OCI-LY7 (cell line): ENCODE data around the gene KLF2. TPM values are rescaled to one million over a fixed set of nuclear protein-coding genes. Genes with fewer than 3 reads are reported as not detected.
A peak's percentile ranks its signal among the peaks of the same experiment; 100 is the strongest.

Source experiments
- BruUV-seq: library from RNA; stranded (reverse); fragments of 400-500 nt; replicated peaks from 2 replicates; lab custom pipeline; 2021; lab: Mats Ljungman, UMichigan
- CTCF ChIA-PET: fragments of 300-600 bp; sonication (Branson Sonifier 250); formaldehyde crosslinking; loops from one replicate; lab custom pipeline; 2022; ENCODE audit warnings: antibody characterized with exemption; ENCODE audit not compliant: unreplicated experiment; lab: Charles Lee
- POLR2A ChIA-PET: fragments of 300-600 bp; sonication (Branson Sonifier 250); formaldehyde crosslinking; loops from one replicate; lab custom pipeline; 2022; ENCODE audit warnings: antibody characterized with exemption; lab: Charles Lee
- DNase-seq: peaks from one replicate; pipeline ENCODE4 v3.0.0-alpha.2; 2015; ENCODE audit warnings: low spot score
- H2AFZ ChIP-seq: fragments of 200-600 bp; sonication (generic), shearing (Covaris generic); 2 replicates; pipeline ENCODE4 v1.6.1; 2014; ENCODE audit warnings: mild to moderate bottlenecking, antibody characterized with exemption, low read length, moderate library complexity
- H3K27ac ChIP-seq: fragments of 200-600 bp; sonication (generic); 2 replicates; pipeline ENCODE4 v1.5.1; 2014; ENCODE audit warnings: mixed run types, low read depth, mild to moderate bottlenecking, moderate library complexity, low read length, inconsistent platforms; ENCODE audit not compliant: poor library complexity, severe bottlenecking
- H3K36me3 ChIP-seq: fragments of 200-600 bp; sonication (generic); 2 replicates; pipeline ENCODE4 v1.6.1; 2014; ENCODE audit warnings: mild to moderate bottlenecking, antibody characterized with exemption, low read length, moderate library complexity, mixed read lengths; ENCODE audit not compliant: insufficient read depth
- H3K4me1 ChIP-seq: fragments of 200-600 bp; sonication (generic); 2 replicates; pipeline ENCODE4 v1.5.1; 2014; ENCODE audit warnings: mild to moderate bottlenecking, low read length; ENCODE audit not compliant: insufficient read depth, poor library complexity, severe bottlenecking
- H3K4me2 ChIP-seq: fragments of 200-600 bp; sonication (generic); 2 replicates; pipeline ENCODE4 v1.6.1; 2014; ENCODE audit warnings: mild to moderate bottlenecking, low read length
- H3K4me3 ChIP-seq: fragments of 200-600 bp; sonication (generic); 2 replicates; pipeline ENCODE4 v1.5.1; 2014; ENCODE audit warnings: mild to moderate bottlenecking, low read depth, low read length; ENCODE audit not compliant: poor library complexity, severe bottlenecking
- H3K79me2 ChIP-seq: fragments of 200-600 bp; sonication (generic); 2 replicates; pipeline ENCODE4 v1.6.1; 2016; ENCODE audit warnings: low read depth, mild to moderate bottlenecking, low read length, moderate library complexity, mixed read lengths; ENCODE audit not compliant: insufficient read depth
- H3K9me2 ChIP-seq: fragments of 200-600 bp; sonication (generic); 2 replicates; pipeline ENCODE4 v1.6.1; 2016; ENCODE audit warnings: mild to moderate bottlenecking, low read length, mixed read lengths; ENCODE audit not compliant: insufficient read depth
- H3K9me3 ChIP-seq: fragments of 200-600 bp; sonication (generic); 2 replicates; pipeline ENCODE4 v1.6.1; 2014; ENCODE audit warnings: mild to moderate bottlenecking, mixed run types, low read length, mixed read lengths
- H4K20me1 ChIP-seq: fragments of 200-600 bp; sonication (generic); 2 replicates; pipeline ENCODE4 v1.6.1; 2014; ENCODE audit warnings: mild to moderate bottlenecking, antibody characterized with exemption, low read length, moderate library complexity, mixed read lengths; ENCODE audit not compliant: insufficient read depth
- EZH2phosphoT487 ChIP-seq: fragments of 200-600 bp; sonication (generic); IDR thresholded peaks from 2 replicates; pipeline ENCODE4 v1.6.1; 2018; ENCODE audit warnings: low read depth, borderline replicate concordance, mild to moderate bottlenecking, mixed run types, antibody characterized with exemption, low read length, moderate library complexity, mixed read lengths
- intact Hi-C: fragments of 100-400 bp; cut with micrococcal nuclease; formaldehyde crosslinking; loops from one replicate; pipeline ENCODE4 v1.10.0; 2022; ENCODE audit not compliant: unreplicated experiment
- total RNA-seq, 2 experiments: library from RNA; depleted of rRNA in 1 of 2; stranded (reverse); fragments of >200 nt in 1 of 2; shearing (Covaris generic) in 1 of 2; gene quantifications; 2 replicates each; pipeline ENCODE4 v1.2.3, GENCODE V29; 2014 to 2022
- TF ChIP-seq, protein P1 (sequence below): fragments of 200-600 bp; sonication (generic); conservative IDR thresholded peaks from 2 replicates; pipeline ENCODE4 v1.5.1; 2014; ENCODE audit warnings: mild to moderate bottlenecking, antibody characterized with exemption, low read length, moderate library complexity, mixed read lengths

Gene KLF2
- total RNA-seq, 2 experiments from 2014 or later = 6.2 to 8.6 TPM

DNA sequence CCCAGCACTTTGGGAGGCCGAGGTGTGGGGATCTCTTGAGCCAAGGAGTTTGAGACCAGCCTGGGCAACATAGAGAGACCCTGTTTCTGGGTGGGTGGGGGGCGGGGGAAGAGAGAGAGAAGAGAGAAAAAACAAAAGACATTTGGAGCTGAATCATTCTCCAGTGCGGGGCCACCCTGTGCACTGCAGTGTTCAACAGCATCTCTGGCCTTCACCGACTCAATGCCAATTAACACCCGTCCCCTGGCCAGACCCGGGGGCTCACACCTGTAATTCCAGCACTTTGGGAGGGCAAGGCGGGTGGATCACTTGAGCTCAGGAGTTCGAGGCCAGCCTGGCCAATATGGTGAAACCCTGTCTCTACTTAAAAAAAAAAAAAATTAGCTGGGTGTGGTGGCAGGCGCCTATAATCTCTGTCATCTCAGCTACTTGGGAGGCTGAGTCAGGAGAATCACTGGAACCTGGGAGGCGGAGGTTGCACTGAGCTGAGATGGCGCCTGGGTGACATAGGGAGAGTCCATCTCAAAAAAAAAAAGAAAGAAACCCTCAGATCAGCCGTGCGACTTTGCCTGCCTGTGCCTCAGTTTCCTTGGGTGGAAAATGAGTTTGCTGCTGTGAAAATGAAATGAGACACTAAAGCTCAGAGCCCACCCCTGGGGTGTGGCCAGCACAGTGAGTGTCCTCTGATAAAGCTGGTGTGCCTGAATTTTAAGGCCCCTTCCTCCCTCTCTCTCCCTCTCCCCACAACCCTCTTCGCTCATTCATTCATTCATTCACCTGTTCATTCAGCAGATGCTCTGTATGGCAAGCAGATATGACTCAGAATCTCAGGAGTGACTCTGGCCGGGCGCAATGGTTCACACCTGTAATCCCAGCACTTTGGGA lies 6.4 kb downstream of the KLF2 start:
- Histone ChIP-seq H3K27ac (no peak overlapping the region), H3K79me2 (no peaks in the 10 kb centered on the region), H3K4me1 (peaks cover 44% of the 10 kb centered on the region), H3K4me2 (peak overlapping the region; percentile 41; the same call in 1 of the 2 replicates), H3K4me3 (no peak overlapping the region), H3K36me3 (no peaks in the 10 kb centered on the region), H4K20me1 (no peaks in the 10 kb centered on the region), H3K9me2 (no peaks in the 10 kb centered on the region), H2AFZ (no peak overlapping the region), H3K9me3 (no peaks in the 10 kb centered on the region)
- ChIA-PET POLR2A (no interaction called here), CTCF (interaction anchor here (1.0 kb wide), 1 partner anchor 8 kb away, joined by 9 read pairs; no protein-coding TSS in a partner anchor)
- no peak for TF ChIP-seq EZH2phosphoT487
- TF ChIP-seq, protein P1, sequence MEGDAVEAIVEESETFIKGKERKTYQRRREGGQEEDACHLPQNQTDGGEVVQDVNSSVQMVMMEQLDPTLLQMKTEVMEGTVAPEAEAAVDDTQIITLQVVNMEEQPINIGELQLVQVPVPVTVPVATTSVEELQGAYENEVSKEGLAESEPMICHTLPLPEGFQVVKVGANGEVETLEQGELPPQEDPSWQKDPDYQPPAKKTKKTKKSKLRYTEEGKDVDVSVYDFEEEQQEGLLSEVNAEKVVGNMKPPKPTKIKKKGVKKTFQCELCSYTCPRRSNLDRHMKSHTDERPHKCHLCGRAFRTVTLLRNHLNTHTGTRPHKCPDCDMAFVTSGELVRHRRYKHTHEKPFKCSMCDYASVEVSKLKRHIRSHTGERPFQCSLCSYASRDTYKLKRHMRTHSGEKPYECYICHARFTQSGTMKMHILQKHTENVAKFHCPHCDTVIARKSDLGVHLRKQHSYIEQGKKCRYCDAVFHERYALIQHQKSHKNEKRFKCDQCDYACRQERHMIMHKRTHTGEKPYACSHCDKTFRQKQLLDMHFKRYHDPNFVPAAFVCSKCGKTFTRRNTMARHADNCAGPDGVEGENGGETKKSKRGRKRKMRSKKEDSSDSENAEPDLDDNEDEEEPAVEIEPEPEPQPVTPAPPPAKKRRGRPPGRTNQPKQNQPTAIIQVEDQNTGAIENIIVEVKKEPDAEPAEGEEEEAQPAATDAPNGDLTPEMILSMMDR = no peak
- no peak for DNase-seq
- BruUV-seq = no TSS peak
- intact Hi-C loops = no loop called here

DNA sequence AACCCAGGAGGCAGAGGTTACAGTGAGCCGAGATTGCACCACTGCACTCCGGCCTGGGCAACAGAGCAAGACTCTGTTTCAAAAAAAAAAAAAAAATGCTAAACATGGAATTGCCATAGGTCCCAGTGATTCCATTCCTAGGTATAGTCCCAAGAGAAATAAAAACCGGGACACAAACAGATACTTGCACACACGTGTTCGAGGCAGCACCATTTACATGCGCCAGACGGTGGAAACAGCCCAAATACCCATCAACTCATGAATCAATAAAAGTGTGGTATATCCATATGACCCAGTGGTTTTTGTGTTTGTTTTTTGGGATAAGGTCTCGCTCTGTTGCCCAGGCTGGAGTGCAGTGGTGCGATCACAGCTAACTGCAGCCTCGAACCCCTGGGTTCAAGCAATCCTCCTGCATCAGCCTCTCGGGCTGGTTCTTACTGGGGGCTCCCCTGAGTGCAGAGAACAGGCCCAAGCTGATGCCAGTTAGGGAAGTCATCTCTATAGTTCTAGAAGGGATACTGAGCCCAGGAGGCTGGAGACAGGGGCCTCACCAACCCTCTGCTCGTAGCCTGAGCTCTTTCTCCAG lies 8.5 kb downstream of the KLF2 start:
- H3K36me3 ChIP-seq = no peaks in the 10 kb centered on the region
- ChIA-PET POLR2A (no interaction called here), CTCF (no interaction called here)
- H3K9me3 ChIP-seq = no peaks in the 10 kb centered on the region
- H3K4me3 ChIP-seq = no peak overlapping the region
- H4K20me1 ChIP-seq = no peaks in the 10 kb centered on the region
- H3K27ac ChIP-seq = no peak overlapping the region
- no peak overlapping the region for H3K4me2 ChIP-seq
- no peaks in the 10 kb centered on the region for H3K79me2 ChIP-seq
- TF ChIP-seq, protein P1 = no peak
- TF ChIP-seq EZH2phosphoT487 = no peak
- H3K9me2 ChIP-seq = no peaks in the 10 kb centered on the region
- peaks cover 28% of the 10 kb centered on the region for H3K4me1 ChIP-seq
- DNase-seq = no peak
- no peak overlapping the region for H2AFZ ChIP-seq
- no TSS peak for BruUV-seq
- intact Hi-C loops = no loop called here

DNA sequence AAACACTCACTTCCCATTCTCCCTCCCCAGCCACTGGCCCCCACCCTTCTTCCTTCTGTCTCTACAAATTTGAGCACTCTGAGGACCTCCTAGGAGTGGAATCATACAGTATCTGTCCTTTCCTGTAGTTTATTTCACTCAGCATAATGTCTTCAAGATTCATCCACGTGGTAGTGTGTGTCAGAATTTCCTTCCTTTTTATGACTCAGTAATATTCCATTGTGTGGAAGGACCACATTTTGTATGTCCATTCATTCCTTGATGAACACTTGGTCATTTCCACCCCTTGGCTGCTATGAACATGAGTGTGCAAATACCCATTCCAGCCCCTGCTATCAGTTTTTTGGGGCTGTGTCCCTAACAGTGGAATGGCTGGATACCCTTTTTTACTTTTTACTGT lies 9.8 kb downstream of the KLF2 start:
- Histone ChIP-seq H3K79me2 (no peaks in the 10 kb centered on the region), H3K27ac (no peak overlapping the region), H2AFZ (no peak overlapping the region), H4K20me1 (no peaks in the 10 kb centered on the region), H3K4me1 (peaks cover 27% of the 10 kb centered on the region), H3K9me3 (no peaks in the 10 kb centered on the region), H3K4me3 (no peak overlapping the region), H3K9me2 (no peaks in the 10 kb centered on the region), H3K36me3 (no peaks in the 10 kb centered on the region), H3K4me2 (no peak overlapping the region)
- DNase-seq = no peak
- ChIA-PET POLR2A (no interaction called here), CTCF (no interaction called here)
- no peak for TF ChIP-seq EZH2phosphoT487
- TF ChIP-seq, protein P1 = no peak
- no TSS peak for BruUV-seq
- intact Hi-C loops = no loop called here
